ENCODE results near the gene NPIPA3. TPM values are rescaled to one million over a fixed set of nuclear protein-coding genes. Genes with fewer than 3 reads are reported as not detected.
"Not testable (repeated sequence)": the region's sequence is repeated elsewhere in the genome, so short reads cannot be mapped to it uniquely, and the experiment has no call there.

The NPIPA3 gene
- total and polyA plus RNA-seq, 7 donors = 0.54 to 2.8 (median 0.96) TPM; not detected in 3

- H3K36me3 ChIP-seq; H3K27me3 ChIP-seq; H3K9me3 ChIP-seq; H3K4me3 ChIP-seq; H3K4me1 ChIP-seq; intact Hi-C loops (cut with DNase I); H3K27ac ChIP-seq; DNase-seq: not testable (repeated sequence)
- no CpG with 5 or more reads among the region's 2 CpGs for WGBS, 2 donors
Observed at GRCh38 chr16:14773654-14774053, 70.4 kb downstream of the NPIPA3 start.

DNA sequence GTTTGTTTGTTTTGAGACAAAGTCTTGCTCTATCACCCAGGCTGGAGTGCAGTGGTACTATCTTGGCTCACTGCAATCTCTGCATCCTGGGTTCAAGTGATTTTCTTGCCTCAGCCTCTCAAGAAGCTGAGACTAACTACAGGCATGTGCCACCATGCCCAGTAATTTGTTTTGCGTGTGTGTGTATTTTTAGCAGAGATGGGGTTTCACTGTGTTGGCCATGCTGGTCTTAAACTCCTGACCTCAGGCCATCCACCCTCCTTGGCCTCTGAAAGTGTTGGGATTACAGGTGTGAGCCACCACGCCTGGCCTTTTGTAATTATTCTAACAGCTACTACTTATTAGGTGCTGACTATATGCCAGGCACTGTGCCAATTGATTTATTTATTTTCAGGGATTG, 72.4 kb downstream of the NPIPA3 start:
- H3K4me3 ChIP-seq; H3K4me1 ChIP-seq; H3K27ac ChIP-seq; DNase-seq; H3K36me3 ChIP-seq; intact Hi-C loops (cut with DNase I); H3K9me3 ChIP-seq; H3K27me3 ChIP-seq: not testable (repeated sequence)
- WGBS, 2 donors = 100% methylated on average over 1 of the region's 2 CpGs

Other genes with a start within 250 kb of the NPIPA3 start
- gene PARN, start 73.2 kb upstream of the NPIPA3 start, total RNA-seq = 10 to 100 TPM; 33.6 to 75.3 (median 41.2) TPM
- 10 to 100 TPM; 14.4 to 19.4 (median 16.2) TPM for gene PARN, start 73.2 kb upstream of the NPIPA3 start, polyA plus RNA-seq
- 10 to 100 TPM; 52.1 to 64.9 (median 61.2) TPM for gene BFAR, start 70.5 kb upstream of the NPIPA3 start, total RNA-seq
- gene BFAR, start 70.5 kb upstream of the NPIPA3 start, polyA plus RNA-seq = 10 to 100 TPM; 38.1 to 52.3 (median 43.3) TPM
- not detected for gene PLA2G10, start 9.1 kb upstream of the NPIPA3 start, total RNA-seq
- gene PLA2G10, start 9.1 kb upstream of the NPIPA3 start, polyA plus RNA-seq = 10 to 100 TPM; 22.7 to 29.4 (median 27.5) TPM
- gene NPIPA2, start 39.1 kb downstream of the NPIPA3 start, total RNA-seq = 1 to 10 TPM in 2 of 4 donors, under 1 TPM in 1, not detected in 1; 0.71 to 3.8 (median 1.9) TPM
- 1 to 10 TPM in 1 of 3 donors, under 1 TPM in 1, not detected in 1; 0.98 to 2.3 TPM for gene NPIPA2, start 39.1 kb downstream of the NPIPA3 start, polyA plus RNA-seq
- gene NOMO1, start 130.3 kb downstream of the NPIPA3 start, total RNA-seq = 10 to 100 TPM; 30.9 to 75.1 (median 54.7) TPM
- gene NOMO1, start 130.3 kb downstream of the NPIPA3 start, polyA plus RNA-seq = 10 to 100 TPM in 1 of 3 donors, 1 to 10 TPM in 2; 7.2 to 37.2 (median 7.6) TPM
- gene NPIPA1, start 234.0 kb downstream of the NPIPA3 start, total RNA-seq = 100 to 1,000 TPM in 1 of 4 donors, 10 to 100 TPM in 3; 36.0 to 152 (median 62.9) TPM
- 10 to 100 TPM in 2 of 3 donors, 1 to 10 TPM in 1; 8.1 to 51.4 (median 17.4) TPM for gene NPIPA1, start 234.0 kb downstream of the NPIPA3 start, polyA plus RNA-seq